ENCODE results near the gene PARD3. TPM values are rescaled to one million over a fixed set of nuclear protein-coding genes. Genes with fewer than 3 reads are reported as not detected.

PARD3 gene
- total and polyA plus RNA-seq, 10 of the 15 experiments (the other 5 are each of a cell fraction or from before 2014, with no cell fraction given) = 2.6 to 43.1 (median 13.9) TPM

DNA sequence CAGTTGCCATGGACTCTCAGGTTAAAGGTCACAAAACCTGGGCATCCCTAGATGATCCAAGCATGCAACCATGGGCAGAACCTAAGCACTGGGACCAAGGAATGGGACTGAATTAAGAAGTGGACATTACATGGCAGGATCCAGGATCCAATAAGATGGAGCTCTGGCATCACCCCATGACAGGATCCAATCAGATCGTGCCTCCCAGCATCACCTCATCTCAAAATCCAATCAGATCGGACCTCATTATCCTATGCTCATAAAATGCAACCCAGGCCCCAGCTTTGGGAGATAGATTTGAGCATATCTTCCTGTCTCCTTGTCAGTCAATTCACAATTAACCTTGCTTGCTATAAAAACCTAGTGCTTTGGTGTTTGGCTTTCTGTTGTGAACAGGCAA is 616.1 kb downstream of the PARD3 start:
- CTCF ChIA-PET = interaction anchor here (0.6 to 1.5 kb wide), 3 partner anchors 15 to 77 kb away, joined by 3 to 4 read pairs (median 3); no protein-coding TSS in a partner anchor
- H3K27ac ChIP-seq (ENCODE audit: control insufficient read depth, insufficient read depth) = no peak overlapping the region
- no peaks in the 10 kb centered on the region for H3K9me3 ChIP-seq (replicated peaks; ENCODE audit: control insufficient read depth, insufficient read depth, low read length)
- no peaks in the 10 kb centered on the region for H3K4me1 ChIP-seq (ENCODE audit: control insufficient read depth, insufficient read depth, low read length)
- 40% methylated on average over 2 of the region's 2 CpGs for WGBS (ENCODE audit: insufficient coverage, insufficient replicate concordance, low lambda C conversion rate, missing lambda C conversion rate)
- H3K4me3 ChIP-seq = no peak overlapping the region
- no peak for TF ChIP-seq ZNF207 (IDR thresholded peaks at IDR 0.05; ENCODE audit: borderline replicate concordance)
- no peak for TF ChIP-seq SMARCA5 (IDR thresholded peaks at IDR 0.05)
- no peak for TF ChIP-seq BMI1 (IDR thresholded peaks at IDR 0.05; ENCODE audit: borderline replicate concordance)
- no peak for TF ChIP-seq JUND (IDR thresholded peaks at IDR 0.05; ENCODE audit: low read depth, low read length)
- TF ChIP-seq, protein P1, sequence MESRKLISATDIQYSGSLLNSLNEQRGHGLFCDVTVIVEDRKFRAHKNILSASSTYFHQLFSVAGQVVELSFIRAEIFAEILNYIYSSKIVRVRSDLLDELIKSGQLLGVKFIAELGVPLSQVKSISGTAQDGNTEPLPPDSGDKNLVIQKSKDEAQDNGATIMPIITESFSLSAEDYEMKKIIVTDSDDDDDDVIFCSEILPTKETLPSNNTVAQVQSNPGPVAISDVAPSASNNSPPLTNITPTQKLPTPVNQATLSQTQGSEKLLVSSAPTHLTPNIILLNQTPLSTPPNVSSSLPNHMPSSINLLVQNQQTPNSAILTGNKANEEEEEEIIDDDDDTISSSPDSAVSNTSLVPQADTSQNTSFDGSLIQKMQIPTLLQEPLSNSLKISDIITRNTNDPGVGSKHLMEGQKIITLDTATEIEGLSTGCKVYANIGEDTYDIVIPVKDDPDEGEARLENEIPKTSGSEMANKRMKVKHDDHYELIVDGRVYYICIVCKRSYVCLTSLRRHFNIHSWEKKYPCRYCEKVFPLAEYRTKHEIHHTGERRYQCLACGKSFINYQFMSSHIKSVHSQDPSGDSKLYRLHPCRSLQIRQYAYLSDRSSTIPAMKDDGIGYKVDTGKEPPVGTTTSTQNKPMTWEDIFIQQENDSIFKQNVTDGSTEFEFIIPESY (IDR thresholded peaks at IDR 0.05) = no peak
- no peak overlapping the region for H2AFZ ChIP-seq (ENCODE audit: control insufficient read depth, low read depth, low read length)
- no peak overlapping the region for H3K4me2 ChIP-seq (ENCODE audit: control insufficient read depth, insufficient read depth)
- intact Hi-C loops (cut with micrococcal nuclease; ENCODE audit: unreplicated experiment) (no loop called here), in situ Hi-C loops (cut with MboI) (no loop called here)
- DNase-seq (ENCODE audit: low read depth, low spot score) = no peak
- no peak for ATAC-seq
- RAD21 ChIA-PET (ENCODE audit: unreplicated experiment) = no interaction called here
- H4K20me1 ChIP-seq (ENCODE audit: control insufficient read depth, insufficient read depth) = no peaks in the 10 kb centered on the region
- SMC1A ChIA-PET (ENCODE audit: uncharacterized antibody, unreplicated experiment) = interaction anchor here (0.9 to 4.5 kb wide), 7 partner anchors 9 to 440 kb away, joined by 3 to 20 read pairs (median 4); no protein-coding TSS in a partner anchor
- POLR2A ChIA-PET = no interaction called here
- no peaks in the 10 kb centered on the region for H3K79me2 ChIP-seq (ENCODE audit: control insufficient read depth, insufficient read depth, low read length)
- no peak for FAIRE-seq
- H3K36me3 ChIP-seq (ENCODE audit: control insufficient read depth in 2 of 2, insufficient read depth in 2 of 2, low read length in 1 of 2) = no peaks in the 10 kb centered on the region
- no peak overlapping the region for H3K9ac ChIP-seq (ENCODE audit: control insufficient read depth, insufficient read depth, low read length)
- no peaks in the 10 kb centered on the region for H3K27me3 ChIP-seq (replicated peaks in 1 of 2; ENCODE audit: control insufficient read depth in 2 of 2, insufficient read depth in 2 of 2, low read length in 1 of 2)
- no TSS peak for BruUV-seq (replicated peaks)

DNA sequence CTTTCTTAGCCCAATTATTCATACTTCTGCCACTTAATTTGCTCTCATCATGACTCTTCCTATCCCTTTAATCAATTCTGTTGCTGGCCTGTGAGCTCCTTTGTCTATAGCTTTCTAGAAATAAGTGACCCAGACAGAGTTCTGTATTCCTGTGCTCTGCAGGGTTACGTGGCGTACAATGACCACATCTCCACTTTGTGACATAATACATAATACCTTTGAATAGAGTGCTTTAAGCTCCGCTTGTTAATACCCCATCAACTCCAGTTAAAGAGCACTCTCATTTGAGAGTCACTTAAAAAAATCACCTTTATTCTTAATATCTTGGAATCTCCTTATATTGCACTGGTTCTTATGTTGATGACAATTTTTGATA is 619.0 kb downstream of the PARD3 start:
- TF ChIP-seq FOS (IDR thresholded peaks at IDR 0.05; ENCODE audit: borderline replicate concordance, extremely low read depth, insufficient read length) (no peak), CREM (IDR thresholded peaks at IDR 0.05; ENCODE audit: low read depth) (no peak), MTA3 (IDR thresholded peaks at IDR 0.05; ENCODE audit: borderline replicate concordance, low read length) (no peak), TCF3 (IDR thresholded peaks at IDR 0.05; ENCODE audit: borderline replicate concordance, insufficient read depth, low read depth, low read length) (no peak), RAD51 (IDR thresholded peaks at IDR 0.05) (no peak)
- TF ChIP-seq, protein P2, sequence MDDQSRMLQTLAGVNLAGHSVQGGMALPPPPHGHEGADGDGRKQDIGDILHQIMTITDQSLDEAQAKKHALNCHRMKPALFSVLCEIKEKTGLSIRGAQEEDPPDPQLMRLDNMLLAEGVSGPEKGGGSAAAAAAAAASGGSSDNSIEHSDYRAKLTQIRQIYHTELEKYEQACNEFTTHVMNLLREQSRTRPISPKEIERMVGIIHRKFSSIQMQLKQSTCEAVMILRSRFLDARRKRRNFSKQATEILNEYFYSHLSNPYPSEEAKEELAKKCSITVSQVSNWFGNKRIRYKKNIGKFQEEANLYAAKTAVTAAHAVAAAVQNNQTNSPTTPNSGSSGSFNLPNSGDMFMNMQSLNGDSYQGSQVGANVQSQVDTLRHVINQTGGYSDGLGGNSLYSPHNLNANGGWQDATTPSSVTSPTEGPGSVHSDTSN (IDR thresholded peaks at IDR 0.05; ENCODE audit: insufficient replicate concordance, low read depth, low read length) = no peak
- Histone ChIP-seq H3K9ac (ENCODE audit: control insufficient read depth, insufficient read depth, low read length) (no peak overlapping the region), H3K4me1 (ENCODE audit: control insufficient read depth, insufficient read depth, low read length) (no peaks in the 10 kb centered on the region), H3K9me3 (replicated peaks; ENCODE audit: control insufficient read depth, insufficient read depth, low read length) (no peaks in the 10 kb centered on the region), H3K27ac (ENCODE audit: control insufficient read depth, insufficient read depth) (no peak overlapping the region), H3K79me2 (ENCODE audit: control insufficient read depth, insufficient read depth, low read length) (no peaks in the 10 kb centered on the region), H2AFZ (ENCODE audit: control insufficient read depth, low read depth, low read length) (no peak overlapping the region), H3K4me3 (no peak overlapping the region), H4K20me1 (ENCODE audit: control insufficient read depth, insufficient read depth) (no peaks in the 10 kb centered on the region), H3K36me3 (ENCODE audit: control insufficient read depth in 2 of 2, insufficient read depth in 2 of 2, low read length in 1 of 2) (no peaks in the 10 kb centered on the region), H3K27me3 (replicated peaks in 1 of 2; ENCODE audit: control insufficient read depth in 2 of 2, insufficient read depth in 2 of 2, low read length in 1 of 2) (no peaks in the 10 kb centered on the region), H3K4me2 (ENCODE audit: control insufficient read depth, insufficient read depth) (no peak overlapping the region)
- BruUV-seq (replicated peaks) = no TSS peak
- ChIA-PET RAD21 (ENCODE audit: unreplicated experiment) (interaction anchor here (0.7 to 2.9 kb wide), 4 partner anchors 45 to 864 kb away, joined by 3 to 11 read pairs (median 5); no protein-coding TSS in a partner anchor), CTCF (interaction anchor here (0.7 to 1.3 kb wide), 3 partner anchors 13 to 198 kb away, joined by 3 read pairs; no protein-coding TSS in a partner anchor), POLR2A (interaction anchor here (0.7 kb wide), 3 partner anchors 27 to 613 kb away, joined by 3 to 4 read pairs (median 3); no protein-coding TSS in a partner anchor), SMC1A (ENCODE audit: uncharacterized antibody, unreplicated experiment) (interaction anchor here (0.6 to 4.2 kb wide), 12 partner anchors 11 to 989 kb away, joined by 3 to 20 read pairs (median 4); no protein-coding TSS in a partner anchor)
- in situ Hi-C loops (cut with MboI) (no loop called here), intact Hi-C loops (cut with micrococcal nuclease; ENCODE audit: unreplicated experiment) (no loop called here)
- no peak for DNase-seq (ENCODE audit: low read depth, low spot score)
- ATAC-seq = no peak
- FAIRE-seq = no peak
- 42% methylated on average over 3 of the region's 3 CpGs for WGBS (ENCODE audit: insufficient coverage, insufficient replicate concordance, low lambda C conversion rate, missing lambda C conversion rate)

Measured in GM12878 (cell line).